Measurements from ENCODE around the gene TRAPPC2. TPM values are rescaled to one million over a fixed set of nuclear protein-coding genes. Genes with fewer than 3 reads are reported as not detected.

The TRAPPC2 gene
- total and polyA plus RNA-seq, 2 of the 4 experiments (the other 2 are of a cell fraction): 11.3 to 13.8 TPM

- Histone ChIP-seq H4K20me1 (ENCODE audit: insufficient read depth, low read length) (peaks cover 67% of the 10 kb centered on the region), H3K9ac (ENCODE audit: low read depth, low read length) (no peak overlapping the region), H3K4me1 (ENCODE audit: control insufficient read depth, insufficient read depth, low read length) (peaks cover 11% of the 10 kb centered on the region), H4K5ac (ENCODE audit: low read depth, low read length) (no peak overlapping the region), H3K9me3 (ENCODE audit: control insufficient read depth, insufficient read depth, low read length) (no peaks in the 10 kb centered on the region), H2BK20ac (ENCODE audit: low read depth, low read length) (no peak overlapping the region), H3K4me3 (ENCODE audit: insufficient read depth, low read depth, low read length) (no peak overlapping the region), H3K27ac (ENCODE audit: insufficient read depth, low read length) (no peak overlapping the region), H3K23ac (ENCODE audit: low read depth, low read length) (no peak overlapping the region), H2AK5ac (ENCODE audit: low read depth, low read length) (no peak overlapping the region), H2AFZ (replicated peaks; ENCODE audit: low read length, poor library complexity) (no peak overlapping the region), H2BK15ac (ENCODE audit: low read depth, low read length) (no peak overlapping the region), H3K9me1 (ENCODE audit: insufficient read depth, low read length) (peaks cover 5% of the 10 kb centered on the region; the same call in 1 of the 2 replicates), H3K36me3 (ENCODE audit: control insufficient read depth, insufficient read depth, low read length) (peaks cover 8% of the 10 kb centered on the region; the same call in 1 of the 2 replicates), H3K4ac (ENCODE audit: low read depth, low read length) (no peak overlapping the region), H3K4me2 (ENCODE audit: low read depth, low read length) (no peak overlapping the region), H3K27me3 (ENCODE audit: control insufficient read depth, insufficient read depth, low read length) (no peaks in the 10 kb centered on the region; the same call in 1 of the 2 replicates), H3K18ac (ENCODE audit: low read depth, low read length) (no peak overlapping the region), H3K79me1 (ENCODE audit: low read depth in 1 of 2, low read length in 2 of 2) (peaks cover 19 to 54% of the 10 kb centered on the region in 2 experiments), H2BK120ac (ENCODE audit: low read depth, low read length) (no peak overlapping the region), H2BK5ac (ENCODE audit: low read depth, low read length, poor library complexity, severe bottlenecking) (no peak overlapping the region), H3K14ac (replicated peaks; ENCODE audit: low read depth, low read length) (no peak overlapping the region), H4K91ac (ENCODE audit: insufficient read depth, low read depth, low read length) (no peak overlapping the region), H4K8ac (ENCODE audit: low read depth in 2 of 2, low read length in 2 of 2) (no peak overlapping the region), H3K56ac (ENCODE audit: extremely low read depth, insufficient read depth, low read length) (no peak overlapping the region), H2AK9ac (replicated peaks; ENCODE audit: low read depth, low read length, poor library complexity) (no peak overlapping the region)
- WGBS, 2 experiments (ENCODE audit: extremely low coverage in 2 of 2, insufficient read length in 1 of 2): no CpG with 5 or more reads among the region's 1 CpG
- dilution Hi-C loops (cut with HindIII; ENCODE audit: low sequenced_read_pairs, unreplicated experiment) (no loop called here), in situ Hi-C loops (cut with MboI; ENCODE audit: low sequenced_read_pairs) (no loop called here), intact Hi-C loops (cut with micrococcal nuclease) (no loop called here)
- ATAC-seq (ENCODE audit: low read depth) (no peak), DNase-seq (no peak)
- ChIA-PET CTCF (interaction anchor here (0.7 kb wide), 1 partner anchor 9 kb away, joined by 3 read pairs; the partner anchor contains the start of gene RAB9A), POLR2A (ENCODE audit: unreplicated experiment) (no interaction called here)
- no peak for TF ChIP-seq CTCF (conservative IDR thresholded peaks at IDR 0.05; ENCODE audit: low read depth, low read length)
- TF ChIP-seq NFE2L2 (IDR thresholded peaks at IDR 0.05; ENCODE audit: low read depth, low read length): no peak
- no peak for TF ChIP-seq RFX5 (IDR thresholded peaks at IDR 0.05; ENCODE audit: low read depth, low read length)
- no peak for TF ChIP-seq RCOR1 (IDR thresholded peaks at IDR 0.05; ENCODE audit: insufficient replicate concordance, low read length)
- TF ChIP-seq USF2 (IDR thresholded peaks at IDR 0.05; ENCODE audit: low read depth, low read length): no peak
- TF ChIP-seq MAFK (IDR thresholded peaks at IDR 0.05; ENCODE audit: low read depth, low read length): no peak
- no peak for TF ChIP-seq FOS (IDR thresholded peaks at IDR 0.05; ENCODE audit: low read depth, low read length)
- TF ChIP-seq CEBPB (IDR thresholded peaks at IDR 0.05; ENCODE audit: low read depth, low read length): no peak
- no peak for TF ChIP-seq MXI1 (IDR thresholded peaks at IDR 0.05; ENCODE audit: borderline replicate concordance, low read depth, low read length)
- no peak for TF ChIP-seq BHLHE40 (IDR thresholded peaks at IDR 0.05; ENCODE audit: low read depth, low read length)
- no peak for TF ChIP-seq POLR2A (IDR thresholded peaks at IDR 0.05; ENCODE audit: low read depth, low read length)
- no peak for TF ChIP-seq CHD1 (IDR thresholded peaks at IDR 0.05; ENCODE audit: low read depth, low read length)
- no peak for TF ChIP-seq RAD21 (IDR thresholded peaks at IDR 0.05; ENCODE audit: low read length)
- TF ChIP-seq MAZ (IDR thresholded peaks at IDR 0.05; ENCODE audit: borderline replicate concordance, low read depth, low read length): no peak
- TF ChIP-seq SMC3 (IDR thresholded peaks at IDR 0.05; ENCODE audit: low read depth, low read length): no peak
- BruUV-seq (replicated peaks): no TSS peak
Measured at GRCh38 chrX:13697976-13698375, 36.4 kb downstream of the TRAPPC2 start.
